ENCODE data around the gene MTNR1B. TPM values are rescaled to one million over a fixed set of nuclear protein-coding genes. Genes with fewer than 3 reads are reported as not detected.

Gene MTNR1B
- total and polyA plus RNA-seq, 4 donors, result not detected

- Histone ChIP-seq H3K9ac (ENCODE audit: insufficient read depth in 1 of 2, low read length in 2 of 2) (no peak overlapping the region), H3K4me3 (no peak overlapping the region)
- 76 to 84% methylated on average over 3 of the region's 3 CpGs for WGBS, 2 donors
These were observed 56.3 kb downstream of the MTNR1B start for GRCh38 chr11:93025558-93026255.

GRCh38 chr11:93028960-93029522 is 59.6 kb downstream of the MTNR1B start:
- TF ChIP-seq CTCF (IDR thresholded peaks at IDR 0.05; ENCODE audit: control extremely low read depth, extremely low read depth), result no peak
- no peaks in the 10 kb centered on the region for H3K4me1 ChIP-seq (ENCODE audit: control insufficient read depth in 5 of 5, insufficient read depth in 5 of 5, low read length in 5 of 5)
- H3K27ac ChIP-seq (ENCODE audit: low read depth in 1 of 2, low read length in 1 of 2), result no peak overlapping the region
- DNase-seq (peak in 1 of 3 donors; percentile 7), ATAC-seq (ENCODE audit: insufficient read depth, low FRiP score) (no peak)
- WGBS, 2 donors, result 66 to 78% methylated on average over 6 of the region's 6 CpGs
- no peak overlapping the region for H3K4me3 ChIP-seq
- H3K9ac ChIP-seq (ENCODE audit: insufficient read depth in 1 of 2, low read length in 2 of 2), result no peak overlapping the region
- no peaks in the 10 kb centered on the region for H3K27me3 ChIP-seq (ENCODE audit: control insufficient read depth in 3 of 3, insufficient read depth in 3 of 3, low read length in 2 of 3)
- peaks cover 0 to 4% (median 0%) of the 10 kb centered on the region in 4 donors for H3K9me3 ChIP-seq (ENCODE audit: control insufficient read depth in 4 of 4, insufficient read depth in 3 of 4, low read length in 3 of 4)
- no peaks in the 10 kb centered on the region for H3K36me3 ChIP-seq (ENCODE audit: control insufficient read depth in 4 of 4, insufficient read depth in 4 of 4, low read length in 4 of 4)

More at GRCh38 chr11:93025558-93026255, 56.3 kb downstream of the MTNR1B start:
- TF ChIP-seq CTCF (IDR thresholded peaks at IDR 0.05; ENCODE audit: control extremely low read depth, extremely low read depth), result no peak
- Histone ChIP-seq H3K4me1 (ENCODE audit: control insufficient read depth in 5 of 5, insufficient read depth in 5 of 5, low read length in 5 of 5) (no peaks in the 10 kb centered on the region), H3K27ac (ENCODE audit: low read depth in 1 of 2, low read length in 1 of 2) (no peak overlapping the region), H3K9me3 (ENCODE audit: control insufficient read depth in 4 of 4, insufficient read depth in 3 of 4, low read length in 3 of 4) (peaks cover 0 to 1% (median 0%) of the 10 kb centered on the region in 4 donors), H3K36me3 (ENCODE audit: control insufficient read depth in 4 of 4, insufficient read depth in 4 of 4, low read length in 4 of 4) (no peaks in the 10 kb centered on the region), H3K27me3 (ENCODE audit: control insufficient read depth in 3 of 3, insufficient read depth in 3 of 3, low read length in 2 of 3) (no peaks in the 10 kb centered on the region)
- DNase-seq, result no peak
- no peak for ATAC-seq (ENCODE audit: insufficient read depth, low FRiP score)

- H3K36me3 ChIP-seq (ENCODE audit: control insufficient read depth in 4 of 4, insufficient read depth in 4 of 4, low read length in 4 of 4), result no peaks in the 10 kb centered on the region
- peaks cover 0 to 4% (median 0%) of the 10 kb centered on the region in 4 donors for H3K9me3 ChIP-seq (ENCODE audit: control insufficient read depth in 4 of 4, insufficient read depth in 3 of 4, low read length in 3 of 4)
- WGBS, 2 donors, result 79 to 85% methylated on average over 8 of the region's 8 CpGs
- H3K27me3 ChIP-seq (ENCODE audit: control insufficient read depth in 3 of 3, insufficient read depth in 3 of 3, low read length in 2 of 3), result no peaks in the 10 kb centered on the region
- no peak overlapping the region for H3K9ac ChIP-seq (ENCODE audit: insufficient read depth in 1 of 2, low read length in 2 of 2)
- H3K4me3 ChIP-seq, result no peak overlapping the region
- ATAC-seq (ENCODE audit: insufficient read depth, low FRiP score), result no peak
- DNase-seq, result no peak
- H3K27ac ChIP-seq (ENCODE audit: low read depth in 1 of 2, low read length in 1 of 2), result no peak overlapping the region
- no peak for TF ChIP-seq CTCF (IDR thresholded peaks at IDR 0.05; ENCODE audit: control extremely low read depth, extremely low read depth)
- no peaks in the 10 kb centered on the region for H3K4me1 ChIP-seq (ENCODE audit: control insufficient read depth in 5 of 5, insufficient read depth in 5 of 5, low read length in 5 of 5)
These were observed 61.9 kb downstream of the MTNR1B start for GRCh38 chr11:93031386-93031785.

Small RNA genes within 50 kb of the gene (small RNA-seq; reads per million reads assigned to genes)
- gene SNRPGP16 (ENCODE audit: low replicate concordance), result not detected

Other genes with a start within 250 kb of the MTNR1B start
- gene SLC36A4, start 228.3 kb downstream of the MTNR1B start, total RNA-seq, result 10 to 100 TPM; 19.3 to 22.1 TPM
- 10 to 100 TPM in 1 of 2 donors, 1 to 10 TPM in 1; 4.7 to 14.6 TPM for gene SLC36A4, start 228.3 kb downstream of the MTNR1B start, polyA plus RNA-seq

Data from lung (tissue), 13 donors.